ENCODE data around the gene LRRC36. TPM values are rescaled to one million over a fixed set of nuclear protein-coding genes. Genes with fewer than 3 reads are reported as not detected.

LRRC36 gene
- total and polyA plus RNA-seq, 3 experiments from 2014 or later = 0.28 to 0.31 TPM; not detected in 1

DNA sequence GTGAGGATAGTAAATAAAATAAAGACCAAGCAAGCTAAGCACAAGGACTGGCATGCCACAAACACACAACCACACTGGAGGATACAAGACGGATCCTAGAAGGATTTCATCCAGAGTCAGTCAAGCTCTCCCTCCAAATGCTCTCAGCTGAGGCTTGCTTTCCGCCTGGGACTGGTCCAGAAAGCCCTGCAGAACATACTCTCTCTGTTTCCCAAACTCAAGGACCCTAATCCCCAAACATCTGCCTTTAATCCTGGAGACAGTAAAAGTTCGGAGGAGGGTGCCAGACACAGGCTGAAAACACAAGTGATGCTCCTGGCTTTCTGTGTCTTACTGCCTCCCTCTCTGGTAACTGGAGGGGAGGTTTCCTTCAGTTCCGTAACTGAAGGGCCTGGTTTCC, 99.0 kb downstream of the LRRC36 start:
- H3K36me3 Mint-ChIP-seq = no peaks in the 10 kb centered on the region
- POLR2A ChIA-PET = interaction anchor here (0.6 kb wide), 1 partner anchor 1352 kb away, joined by 18 read pairs; no protein-coding TSS in a partner anchor

GRCh38 chr16:67426022-67426421, 99.4 kb downstream of the LRRC36 start:
- no peak overlapping the region for H3K27ac ChIP-seq (ENCODE audit: low read depth, low read length)

More for the DNA sequence above, 99.0 kb downstream of the LRRC36 start:
- no peak overlapping the region for H3K27ac ChIP-seq (ENCODE audit: low read depth, low read length)
- Mint-ChIP-seq H3K27me3 (peaks cover 33 to 61% of the 10 kb centered on the region in 2 donors), H3K9me3 (peaks cover 0 to 1% (median 0%) of the 10 kb centered on the region in 5 donors), H3K27ac (no peak overlapping the region), H3K4me1 (peaks cover 0 to 6% (median 5%) of the 10 kb centered on the region in 3 donors), H3K4me3 (no peak overlapping the region)
- no peaks in the 10 kb centered on the region for H3K36me3 ChIP-seq (ENCODE audit: insufficient read depth, low read length)
- H3K4me1 ChIP-seq (ENCODE audit: insufficient read depth, low read length) = no peaks in the 10 kb centered on the region
- H3K27me3 ChIP-seq (ENCODE audit: insufficient read depth, low read length, poor library complexity, severe bottlenecking) = peaks cover 9% of the 10 kb centered on the region
- DNase-seq = no peak
- no peak overlapping the region for H3K4me3 ChIP-seq (ENCODE audit: low read length)
- no peaks in the 10 kb centered on the region for H3K9me3 ChIP-seq (ENCODE audit: low read length)
- CTCF ChIA-PET = no interaction called here

GRCh38 chr16:67426950-67427349, 100.3 kb downstream of the LRRC36 start:
- H3K27me3 ChIP-seq (ENCODE audit: insufficient read depth, low read length, poor library complexity, severe bottlenecking) = peaks cover 9% of the 10 kb centered on the region
- Mint-ChIP-seq H3K27ac (no peak overlapping the region), H3K9me3 (peaks cover 0 to 1% (median 0%) of the 10 kb centered on the region in 5 donors), H3K4me3 (no peak overlapping the region), H3K36me3 (no peaks in the 10 kb centered on the region), H3K27me3 (peaks cover 37 to 65% of the 10 kb centered on the region in 2 donors), H3K4me1 (peaks cover 0 to 10% (median 9%) of the 10 kb centered on the region in 3 donors)
- H3K4me3 ChIP-seq (ENCODE audit: low read length) = no peak overlapping the region
- H3K27ac ChIP-seq (ENCODE audit: low read depth, low read length) = no peak overlapping the region
- no peaks in the 10 kb centered on the region for H3K9me3 ChIP-seq (ENCODE audit: low read length)
- no peaks in the 10 kb centered on the region for H3K36me3 ChIP-seq (ENCODE audit: insufficient read depth, low read length)
- ChIA-PET CTCF (interaction anchor here (1.0 to 1.9 kb wide), 6 partner anchors 10 to 87 kb away, joined by 3 to 10 read pairs (median 4); partner anchors contain the start of gene ZDHHC1), POLR2A (no interaction called here)
- peaks cover 6% of the 10 kb centered on the region for H3K4me1 ChIP-seq (ENCODE audit: insufficient read depth, low read length)
- no peak for DNase-seq

More at GRCh38 chr16:67426022-67426421, 99.4 kb downstream of the LRRC36 start:
- Histone ChIP-seq H3K4me3 (ENCODE audit: low read length) (no peak overlapping the region), H3K27me3 (ENCODE audit: insufficient read depth, low read length, poor library complexity, severe bottlenecking) (peaks cover 9% of the 10 kb centered on the region), H3K4me1 (ENCODE audit: insufficient read depth, low read length) (no peaks in the 10 kb centered on the region), H3K9me3 (ENCODE audit: low read length) (no peaks in the 10 kb centered on the region), H3K36me3 (ENCODE audit: insufficient read depth, low read length) (no peaks in the 10 kb centered on the region)
- CTCF ChIA-PET = no interaction called here
- no peaks in the 10 kb centered on the region for H3K36me3 Mint-ChIP-seq
- peaks cover 0 to 1% (median 0%) of the 10 kb centered on the region in 5 donors for H3K9me3 Mint-ChIP-seq
- DNase-seq = no peak
- peaks cover 0 to 6% (median 5%) of the 10 kb centered on the region in 3 donors for H3K4me1 Mint-ChIP-seq
- POLR2A ChIA-PET = interaction anchor here (0.6 kb wide), 1 partner anchor 1351 kb away, joined by 18 read pairs; no protein-coding TSS in a partner anchor
- no peak overlapping the region for H3K4me3 Mint-ChIP-seq
- peaks cover 33 to 61% of the 10 kb centered on the region in 2 donors for H3K27me3 Mint-ChIP-seq
- H3K27ac Mint-ChIP-seq = no peak overlapping the region

DNA sequence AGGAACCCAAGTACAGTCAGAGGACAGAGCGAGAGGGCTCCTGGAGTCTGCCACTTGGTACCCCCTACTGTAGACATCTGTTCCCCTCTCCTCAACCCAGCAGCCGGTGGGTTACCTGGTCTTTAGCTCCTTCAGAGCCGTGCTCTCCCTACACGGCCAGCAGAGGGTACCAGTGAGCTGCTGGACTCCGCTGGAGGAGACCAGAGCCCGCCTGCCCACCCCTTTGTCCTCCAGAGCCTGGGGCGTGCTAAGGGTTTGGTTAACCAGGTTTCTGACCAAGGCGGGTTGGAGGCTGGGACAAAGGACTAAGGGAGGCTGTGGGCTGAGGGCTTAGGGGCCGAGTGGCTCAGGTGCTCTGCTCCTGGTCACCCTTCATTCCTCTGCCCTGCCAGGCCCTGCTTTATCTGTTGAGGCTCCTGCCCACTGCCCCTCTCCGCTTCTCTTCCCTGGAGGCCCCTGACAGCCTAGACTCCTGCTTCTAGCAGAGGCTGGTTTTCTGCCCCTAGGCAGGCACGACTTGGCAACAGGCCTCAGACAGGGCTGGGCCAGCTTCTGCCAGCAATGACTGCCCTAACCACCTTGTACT, 101.6 kb downstream of the LRRC36 start:
- Mint-ChIP-seq H3K4me1 (peaks cover 0 to 14% (median 10%) of the 10 kb centered on the region in 3 donors), H3K27me3 (peaks cover 34 to 62% of the 10 kb centered on the region in 2 donors), H3K9me3 (no peaks in the 10 kb centered on the region), H3K27ac (no peak overlapping the region), H3K4me3 (peak overlapping the region in 1 of 7 donors; percentile 8), H3K36me3 (no peaks in the 10 kb centered on the region)
- no peaks in the 10 kb centered on the region for H3K36me3 ChIP-seq (ENCODE audit: insufficient read depth, low read length)
- H3K27me3 ChIP-seq (ENCODE audit: insufficient read depth, low read length, poor library complexity, severe bottlenecking) = peaks cover 9% of the 10 kb centered on the region
- peak in 4 of 5 donors; percentile 20 to 63 (median 26) for DNase-seq
- no peak overlapping the region for H3K4me3 ChIP-seq (ENCODE audit: low read length)
- ChIA-PET CTCF (interaction anchor here (0.6 to 1.9 kb wide), 10 partner anchors 11 to 273 kb away, joined by 3 to 10 read pairs (median 4); partner anchors contain the start of gene ZDHHC1), POLR2A (no interaction called here)
- H3K4me1 ChIP-seq (ENCODE audit: insufficient read depth, low read length) = peaks cover 6% of the 10 kb centered on the region
- no peak overlapping the region for H3K27ac ChIP-seq (ENCODE audit: low read depth, low read length)
- no peaks in the 10 kb centered on the region for H3K9me3 ChIP-seq (ENCODE audit: low read length)

DNA sequence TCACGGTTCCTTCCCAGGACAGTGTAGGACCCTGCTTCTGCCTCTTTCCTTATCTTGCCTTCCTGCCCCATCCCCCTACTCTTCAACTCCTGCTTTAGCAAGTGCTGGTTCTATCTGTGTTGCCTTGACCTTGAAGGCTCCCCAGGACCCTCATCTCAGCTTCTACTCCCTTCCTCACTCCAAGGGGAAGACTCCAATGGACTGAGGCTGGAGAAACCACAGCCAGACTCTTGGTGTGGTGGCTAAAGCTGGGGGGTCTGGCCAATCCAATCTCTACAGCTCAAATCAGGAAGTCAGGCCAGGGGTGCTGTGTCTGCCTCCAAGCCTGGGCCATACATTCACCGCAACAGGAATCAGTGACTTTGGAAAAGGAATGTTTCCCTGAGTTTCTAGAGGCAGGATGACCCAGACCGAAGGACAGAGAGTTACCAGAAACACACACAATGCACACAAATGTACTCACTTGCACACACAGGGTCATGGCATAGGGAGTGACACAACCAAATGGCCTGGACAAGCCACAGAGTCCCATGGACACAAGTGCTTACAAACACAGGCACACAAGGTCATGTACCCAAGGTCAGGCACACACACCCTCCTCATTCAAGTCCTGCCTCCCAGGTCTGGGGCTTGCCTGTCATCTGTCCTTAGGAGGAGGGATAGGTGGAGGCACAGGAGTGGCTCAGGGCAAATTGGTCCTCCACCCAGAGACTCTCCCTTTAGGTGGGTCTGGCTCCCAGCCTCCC, 102.6 kb downstream of the LRRC36 start:
- Mint-ChIP-seq H3K4me1 (peaks cover 0 to 14% (median 10%) of the 10 kb centered on the region in 3 donors), H3K4me3 (peak overlapping the region in 6 of 7 donors; percentile 8 to 74 (median 36)), H3K27ac (peak overlapping the region in 2 of 8 donors; percentile 12 to 79), H3K36me3 (no peaks in the 10 kb centered on the region), H3K27me3 (peaks cover 36 to 53% of the 10 kb centered on the region in 2 donors), H3K9me3 (no peaks in the 10 kb centered on the region)
- Histone ChIP-seq H3K4me3 (ENCODE audit: low read length) (no peak overlapping the region), H3K4me1 (ENCODE audit: insufficient read depth, low read length) (peaks cover 6% of the 10 kb centered on the region), H3K27ac (ENCODE audit: low read depth, low read length) (no peak overlapping the region), H3K9me3 (ENCODE audit: low read length) (no peaks in the 10 kb centered on the region), H3K36me3 (ENCODE audit: insufficient read depth, low read length) (no peaks in the 10 kb centered on the region), H3K27me3 (ENCODE audit: insufficient read depth, low read length, poor library complexity, severe bottlenecking) (peaks cover 9% of the 10 kb centered on the region)
- no peak for DNase-seq
- POLR2A ChIA-PET = no interaction called here
- CTCF ChIA-PET = interaction anchor here (1.5 to 1.9 kb wide), 3 partner anchors 37 to 274 kb away, joined by 4 to 7 read pairs (median 5); no protein-coding TSS in a partner anchor

DNA sequence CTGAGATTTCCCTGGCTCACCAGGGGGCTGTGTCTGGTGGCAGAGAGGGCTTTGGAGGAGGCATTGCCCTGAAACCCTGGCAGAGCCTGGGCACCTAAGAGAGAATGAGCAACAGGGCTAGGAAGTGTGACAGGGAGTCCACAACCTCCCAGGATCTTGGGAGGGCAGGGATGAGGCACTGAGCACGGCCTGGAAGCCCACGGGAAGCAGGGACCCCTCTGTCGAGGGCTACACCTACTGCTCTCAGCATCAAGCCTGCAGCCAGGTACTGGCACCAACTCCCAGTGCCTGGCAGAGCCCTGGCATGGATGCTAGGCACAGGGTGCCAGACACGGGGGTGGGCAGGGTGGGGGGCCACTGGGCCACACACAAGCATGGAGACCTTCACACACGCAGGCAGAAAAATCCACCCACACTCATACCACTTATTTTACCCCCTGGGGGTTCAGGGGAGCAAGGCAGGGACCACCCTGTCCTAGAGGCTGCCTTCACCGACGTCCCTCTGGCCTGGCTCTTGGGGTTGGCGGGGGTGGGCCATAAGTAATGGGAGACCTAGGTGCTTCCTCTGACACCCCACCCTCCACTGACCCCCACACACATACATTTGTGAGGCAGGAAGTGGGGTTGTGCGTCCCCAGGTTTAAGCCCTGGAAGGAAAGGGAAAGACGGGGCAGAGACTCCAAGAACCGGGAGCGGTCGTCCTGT, 103.3 kb downstream of the LRRC36 start:
- Histone ChIP-seq H3K27ac (ENCODE audit: low read depth, low read length) (no peak overlapping the region), H3K4me1 (ENCODE audit: insufficient read depth, low read length) (peaks cover 6% of the 10 kb centered on the region), H3K4me3 (ENCODE audit: low read length) (peak overlapping the region; percentile 11), H3K27me3 (ENCODE audit: insufficient read depth, low read length, poor library complexity, severe bottlenecking) (peaks cover 9% of the 10 kb centered on the region), H3K36me3 (ENCODE audit: insufficient read depth, low read length) (no peaks in the 10 kb centered on the region), H3K9me3 (ENCODE audit: low read length) (no peaks in the 10 kb centered on the region)
- no peak for DNase-seq
- POLR2A ChIA-PET = no interaction called here
- Mint-ChIP-seq H3K27me3 (peaks cover 34 to 52% of the 10 kb centered on the region in 2 donors), H3K4me1 (peaks cover 0 to 14% (median 10%) of the 10 kb centered on the region in 3 donors), H3K4me3 (peak overlapping the region; percentile 65 to 84 (median 81)), H3K9me3 (no peaks in the 10 kb centered on the region), H3K27ac (peak overlapping the region in 2 of 8 donors; percentile 34 to 79), H3K36me3 (no peaks in the 10 kb centered on the region)
- CTCF ChIA-PET = no interaction called here

GRCh38 chr16:67430504-67430976, 103.9 kb downstream of the LRRC36 start:
- Mint-ChIP-seq H3K4me1 (peaks cover 0 to 14% (median 10%) of the 10 kb centered on the region in 3 donors), H3K9me3 (no peaks in the 10 kb centered on the region), H3K27ac (peak overlapping the region in 1 of 8 donors; percentile 34), H3K36me3 (no peaks in the 10 kb centered on the region), H3K4me3 (peak overlapping the region; percentile 65 to 84 (median 81)), H3K27me3 (peaks cover 31 to 46% of the 10 kb centered on the region in 2 donors)
- H3K36me3 ChIP-seq (ENCODE audit: insufficient read depth, low read length) = no peaks in the 10 kb centered on the region
- DNase-seq = no peak
- peak overlapping the region; percentile 11 for H3K4me3 ChIP-seq (ENCODE audit: low read length)
- CTCF ChIA-PET = interaction anchor here (0.8 kb wide), 1 partner anchor 51 kb away, joined by 3 read pairs; the partner anchor contains the start of gene ATP6V0D1
- peaks cover 9% of the 10 kb centered on the region for H3K27me3 ChIP-seq (ENCODE audit: insufficient read depth, low read length, poor library complexity, severe bottlenecking)
- H3K9me3 ChIP-seq (ENCODE audit: low read length) = no peaks in the 10 kb centered on the region
- H3K4me1 ChIP-seq (ENCODE audit: insufficient read depth, low read length) = peaks cover 6% of the 10 kb centered on the region
- no peak overlapping the region for H3K27ac ChIP-seq (ENCODE audit: low read depth, low read length)
- POLR2A ChIA-PET = no interaction called here
